ENCODE results near the gene HAPLN1.

- TF ChIP-seq SUZ12 (IDR thresholded peaks at IDR 0.05), result no peak
- TF ChIP-seq SP1 (IDR thresholded peaks at IDR 0.05), result no peak
- no peak for TF ChIP-seq PKNOX1 (IDR thresholded peaks at IDR 0.05)
Observed at GRCh38 chr5:83665631-83666030, 55.0 kb downstream of the HAPLN1 start.
